AG09309 (cell line): Measurements from ENCODE around the gene POP7.
A peak's percentile ranks its signal among the peaks of the same experiment; 100 is the strongest.
"Not testable (repeated sequence)": the region's sequence is repeated elsewhere in the genome, so short reads cannot be mapped to it uniquely, and the experiment has no call there.

Source experiments
- DNase-seq: peaks from one replicate; pipeline ENCODE4 v3.0.0-alpha.2; 2010; ENCODE audit warnings: low read depth
- H3K4me3 ChIP-seq: 2 replicates; pipeline ENCODE4 v1.5.1; 2011; ENCODE audit warnings: mild to moderate bottlenecking, low read depth, low read length, moderate library complexity; ENCODE audit not compliant: control insufficient read depth
- CTCF ChIP-seq: IDR thresholded peaks from 2 replicates; pipeline ENCODE4 v1.5.1; 2011; ENCODE audit warnings: mild to moderate bottlenecking, low read depth, low read length, inconsistent platforms; ENCODE audit not compliant: insufficient read depth, control insufficient read depth; ENCODE audit errors: missing control alignments

The POP7 gene

GRCh38 chr7:100693312-100694097 is 12.4 kb upstream of the POP7 start:
- H3K4me3 ChIP-seq = peak overlapping the region; percentile 72
- no peak for TF ChIP-seq CTCF
- DNase-seq = no peak

- peak within 1 kb of the TSS; percentile 72 for H3K4me3 ChIP-seq
- no peak for TF ChIP-seq CTCF
- DNase-seq = no peak
Observed at GRCh38 chr7:100694098-100694745, 11.7 kb upstream of the POP7 start, which contains the start of gene GIGYF1. GIGYF1 (minus strand) TSS chr7:100694250; CDS start chr7:100688238, 6,012 bp downstream.

GRCh38 chr7:100696123-100696521 is 9.8 kb upstream of the POP7 start:
- no peak for TF ChIP-seq CTCF
- DNase-seq = no peak
- H3K4me3 ChIP-seq = no peak overlapping the region

- DNase-seq = no peak
- no peak overlapping the region for H3K4me3 ChIP-seq
Observed at GRCh38 chr7:100699018-100699417, 6.9 kb upstream of the POP7 start.

GRCh38 chr7:100701089-100701488 is 4.8 kb upstream of the POP7 start:
- not testable (repeated sequence) for DNase-seq, H3K4me3 ChIP-seq

More at GRCh38 chr7:100699018-100699417, 6.9 kb upstream of the POP7 start:
- no peak for TF ChIP-seq CTCF

GRCh38 chr7:100705320-100705752 is 585 bp upstream of the POP7 start:
- peak overlapping the region; percentile 63 for H3K4me3 ChIP-seq
- DNase-seq = no peak
- peak; percentile 97 for TF ChIP-seq CTCF

- TF ChIP-seq CTCF = no peak
- peak overlapping the region; percentile 71 for H3K4me3 ChIP-seq
- DNase-seq = no peak
Observed at GRCh38 chr7:100706672-100707311, 871 bp downstream of the POP7 start.
